Naive B cell (primary cell): ENCODE data around the gene FLACC1. TPM values are rescaled to one million over a fixed set of nuclear protein-coding genes. Genes with fewer than 3 reads are reported as not detected.
A peak's percentile ranks its signal among the peaks of the same experiment; 100 is the strongest.

Experiments used
- ATAC-seq, 2 donors: fragments of 150-1000 bp; cut with Tn5 transposase; 2 replicates each; pipeline ENCODE4 v1.10.0; 2021; ENCODE audit warnings: low read depth in 2 of 2, mild to moderate bottlenecking in 2 of 2, moderate library complexity in 2 of 2
- DNase-seq: peaks from one replicate; pipeline ENCODE4 v3.0.0; 2022
- H3K27ac Mint-ChIP-seq, 6 donors: one replicate each; pipeline ENCODE4 v1.8.0; 2020 to 2022; ENCODE audit warnings: mild to moderate bottlenecking in 6 of 6, mixed read lengths in 6 of 6, moderate library complexity in 5 of 6, inconsistent platforms in 2 of 6
- H3K27me3 Mint-ChIP-seq, 3 donors: one replicate each; pipeline ENCODE4 v1.8.0; 2021 to 2022; ENCODE audit warnings: mixed read lengths in 3 of 3, mild to moderate bottlenecking in 1 of 3
- H3K36me3 Mint-ChIP-seq, 2 donors: one replicate each; pipeline ENCODE4 v1.8.0; 2020 to 2022; ENCODE audit warnings: mixed read lengths in 2 of 2, inconsistent platforms in 1 of 2, mild to moderate bottlenecking in 1 of 2
- H3K4me1 Mint-ChIP-seq, 3 donors: one replicate each; pipeline ENCODE4 v1.8.0; 2020 to 2022; ENCODE audit warnings: mixed read lengths in 3 of 3, inconsistent platforms in 1 of 3, mild to moderate bottlenecking in 1 of 3, moderate library complexity in 1 of 3
- H3K4me3 Mint-ChIP-seq, 8 donors: one replicate each; pipeline ENCODE4 v1.8.0; 2020 to 2022; ENCODE audit warnings: mild to moderate bottlenecking in 8 of 8, mixed read lengths in 8 of 8, moderate library complexity in 8 of 8, inconsistent platforms in 2 of 8
- H3K9me3 Mint-ChIP-seq, 7 donors: one replicate each; pipeline ENCODE4 v1.8.0; 2020 to 2022; ENCODE audit warnings: mixed read lengths in 7 of 7, mild to moderate bottlenecking in 5 of 7, inconsistent platforms in 2 of 7, moderate library complexity in 1 of 7
- polyA plus RNA-seq, 6 donors: library from polyadenylated mRNA; unstranded; fragments of 300-500 nt; fragmentation: Illumina TruSeq; gene quantifications; one replicate each; pipeline ENCODE4 v1.2.3, GENCODE V29; 2021; ENCODE audit warnings: low read depth in 6 of 6

Gene FLACC1
- polyA plus RNA-seq, 6 donors from 2014 or later = 0.29 to 3.6 (median 2.2) TPM

- no peaks in the 10 kb centered on the region for H3K27me3 Mint-ChIP-seq
- no peak for ATAC-seq
- H3K9me3 Mint-ChIP-seq = no peaks in the 10 kb centered on the region
- peak overlapping the region; percentile 26 to 98 (median 81) for H3K27ac Mint-ChIP-seq
- DNase-seq = no peak
- H3K36me3 Mint-ChIP-seq = peaks cover 0 to 12% of the 10 kb centered on the region in 2 donors
- H3K4me3 Mint-ChIP-seq = peak overlapping the region; percentile 60 to 72 (median 64)
- peaks cover 50 to 80% (median 65%) of the 10 kb centered on the region in 3 donors for H3K4me1 Mint-ChIP-seq
Measured at GRCh38 chr2:201264472-201265173, 92.5 kb downstream of the FLACC1 start.

- H3K9me3 Mint-ChIP-seq = no peaks in the 10 kb centered on the region
- H3K27ac Mint-ChIP-seq = peak overlapping the region in 4 of 6 donors; percentile 79 to 98 (median 80)
- peaks cover 0 to 7% of the 10 kb centered on the region in 2 donors for H3K36me3 Mint-ChIP-seq
- peak overlapping the region; percentile 3 to 71 (median 62) for H3K4me3 Mint-ChIP-seq
- peaks cover 52 to 83% (median 62%) of the 10 kb centered on the region in 3 donors for H3K4me1 Mint-ChIP-seq
- DNase-seq = no peak
- no peaks in the 10 kb centered on the region for H3K27me3 Mint-ChIP-seq
- no peak for ATAC-seq
Measured at GRCh38 chr2:201263779-201264178, 93.4 kb downstream of the FLACC1 start.

- H3K4me1 Mint-ChIP-seq = peaks cover 62 to 90% (median 69%) of the 10 kb centered on the region in 3 donors
- no peak for ATAC-seq
- no peaks in the 10 kb centered on the region for H3K9me3 Mint-ChIP-seq
- peak overlapping the region in 4 of 6 donors; percentile 39 to 98 (median 70) for H3K27ac Mint-ChIP-seq
- H3K4me3 Mint-ChIP-seq = peak overlapping the region; percentile 18 to 71 (median 56)
- no peaks in the 10 kb centered on the region for H3K27me3 Mint-ChIP-seq
- peaks cover 0 to 7% of the 10 kb centered on the region in 2 donors for H3K36me3 Mint-ChIP-seq
- no peak for DNase-seq
Measured at GRCh38 chr2:201262718-201263117, 94.4 kb downstream of the FLACC1 start.

- no peak for ATAC-seq
- no peak for DNase-seq
- Mint-ChIP-seq H3K9me3 (no peaks in the 10 kb centered on the region), H3K27ac (peak overlapping the region; percentile 72 to 100 (median 90)), H3K27me3 (no peaks in the 10 kb centered on the region), H3K36me3 (peaks cover 0 to 6% of the 10 kb centered on the region in 2 donors), H3K4me1 (peaks cover 68 to 91% (median 75%) of the 10 kb centered on the region in 3 donors), H3K4me3 (peak overlapping the region; percentile 89 to 99 (median 94))
Measured at GRCh38 chr2:201261906-201262305, 95.2 kb downstream of the FLACC1 start.

- peaks cover 0 to 2% of the 10 kb centered on the region in 2 donors for H3K36me3 Mint-ChIP-seq
- DNase-seq = peak; percentile 14
- H3K9me3 Mint-ChIP-seq = no peaks in the 10 kb centered on the region
- H3K4me1 Mint-ChIP-seq = peaks cover 67 to 91% (median 76%) of the 10 kb centered on the region in 3 donors
- H3K27ac Mint-ChIP-seq = peak overlapping the region; percentile 72 to 100 (median 90)
- no peak for ATAC-seq
- H3K4me3 Mint-ChIP-seq = peak overlapping the region; percentile 89 to 99 (median 94)
- H3K27me3 Mint-ChIP-seq = no peaks in the 10 kb centered on the region
Measured at GRCh38 chr2:201261471-201261870, 95.7 kb downstream of the FLACC1 start.

- DNase-seq = peak; percentile 80
- no peaks in the 10 kb centered on the region for H3K9me3 Mint-ChIP-seq
- peak within 1 kb of the TSS; percentile 98 to 100 (median 98) for H3K27ac Mint-ChIP-seq
- H3K4me1 Mint-ChIP-seq = peaks cover 59 to 83% (median 68%) of the 10 kb centered on the region in 3 donors
- no peaks in the 10 kb centered on the region for H3K27me3 Mint-ChIP-seq
- no peaks in the 10 kb centered on the region for H3K36me3 Mint-ChIP-seq
- peak within 1 kb of the TSS; percentile 89 to 99 (median 96) for H3K4me3 Mint-ChIP-seq
- peak; percentile 46 to 47 for ATAC-seq
Measured at GRCh38 chr2:201260302-201260800, 96.8 kb downstream of the FLACC1 start, which contains the start of gene CASP8. TSS of gene CASP8 (plus strand) at chr2:201260536. CDS start at chr2:201266487, 5,951 bp downstream.

- peak; percentile 4 to 6 for ATAC-seq
- Mint-ChIP-seq H3K36me3 (no peaks in the 10 kb centered on the region), H3K4me3 (peak overlapping the region; percentile 81 to 97 (median 94)), H3K9me3 (no peaks in the 10 kb centered on the region), H3K4me1 (peaks cover 55 to 83% (median 66%) of the 10 kb centered on the region in 3 donors), H3K27ac (peak overlapping the region; percentile 98 to 100 (median 99)), H3K27me3 (no peaks in the 10 kb centered on the region)
- DNase-seq = no peak
Measured at GRCh38 chr2:201258666-201259615, 98.2 kb downstream of the FLACC1 start.

GRCh38 chr2:201257956-201258665 lies 99.0 kb downstream of the FLACC1 start:
- Mint-ChIP-seq H3K27me3 (no peaks in the 10 kb centered on the region), H3K9me3 (no peaks in the 10 kb centered on the region), H3K27ac (peak overlapping the region; percentile 98 to 100 (median 99)), H3K36me3 (no peaks in the 10 kb centered on the region), H3K4me3 (peak overlapping the region; percentile 81 to 97 (median 94)), H3K4me1 (peaks cover 51 to 84% (median 67%) of the 10 kb centered on the region in 3 donors)
- peak; percentile 95 for DNase-seq
- ATAC-seq = peak; percentile 72 to 73

GRCh38 chr2:201257381-201257955 lies 99.7 kb downstream of the FLACC1 start:
- H3K27ac Mint-ChIP-seq = peak overlapping the region; percentile 98 to 100 (median 99)
- H3K9me3 Mint-ChIP-seq = no peaks in the 10 kb centered on the region
- ATAC-seq (peak; percentile 53 to 56), DNase-seq (peak; percentile 73)
- H3K36me3 Mint-ChIP-seq = no peaks in the 10 kb centered on the region
- peak overlapping the region; percentile 81 to 97 (median 94) for H3K4me3 Mint-ChIP-seq
- H3K27me3 Mint-ChIP-seq = no peaks in the 10 kb centered on the region
- peaks cover 48 to 84% (median 68%) of the 10 kb centered on the region in 3 donors for H3K4me1 Mint-ChIP-seq

GRCh38 chr2:201256082-201256481 lies 101.1 kb downstream of the FLACC1 start:
- Mint-ChIP-seq H3K4me1 (peaks cover 40 to 87% (median 65%) of the 10 kb centered on the region in 3 donors), H3K36me3 (no peaks in the 10 kb centered on the region), H3K27me3 (no peaks in the 10 kb centered on the region), H3K4me3 (peak overlapping the region in 2 of 8 donors; percentile 25 to 93), H3K9me3 (no peaks in the 10 kb centered on the region), H3K27ac (peak overlapping the region in 2 of 6 donors; percentile 98 to 100)
- ATAC-seq (no peak), DNase-seq (no peak)

GRCh38 chr2:201255408-201256033 lies 101.6 kb downstream of the FLACC1 start:
- ATAC-seq (no peak), DNase-seq (no peak)
- peak overlapping the region in 4 of 6 donors; percentile 62 to 98 (median 78) for H3K27ac Mint-ChIP-seq
- no peaks in the 10 kb centered on the region for H3K9me3 Mint-ChIP-seq
- H3K4me3 Mint-ChIP-seq = peak overlapping the region in 2 of 8 donors; percentile 20 to 25
- no peaks in the 10 kb centered on the region for H3K27me3 Mint-ChIP-seq
- H3K4me1 Mint-ChIP-seq = peaks cover 42 to 90% (median 67%) of the 10 kb centered on the region in 3 donors
- H3K36me3 Mint-ChIP-seq = no peaks in the 10 kb centered on the region
